ENCODE data around the gene THRAP3.

Gene THRAP3

GRCh38 chr1:36342426-36343185 is 118.4 kb downstream of the THRAP3 start:
- no peak overlapping the region for H3K4me3 ChIP-seq (ENCODE audit: low read depth, low read length)
- TF ChIP-seq CTCF (IDR thresholded peaks at IDR 0.05; ENCODE audit: borderline replicate concordance, insufficient read depth, low read depth, low read length) = peak; percentile 82

GRCh38 chr1:36343651-36344394 is 119.6 kb downstream of the THRAP3 start:
- no peak for TF ChIP-seq CTCF (IDR thresholded peaks at IDR 0.05; ENCODE audit: borderline replicate concordance, insufficient read depth, low read depth, low read length)

GRCh38 chr1:36344395-36344680 is 120.1 kb downstream of the THRAP3 start:
- TF ChIP-seq CTCF (IDR thresholded peaks at IDR 0.05; ENCODE audit: borderline replicate concordance, insufficient read depth, low read depth, low read length) = no peak
- H3K4me3 ChIP-seq (ENCODE audit: low read depth, low read length) = no peak overlapping the region

More at GRCh38 chr1:36343651-36344394, 119.6 kb downstream of the THRAP3 start:
- no peak overlapping the region for H3K4me3 ChIP-seq (ENCODE audit: low read depth, low read length)

GRCh38 chr1:36345353-36345752 is 121.1 kb downstream of the THRAP3 start:
- TF ChIP-seq CTCF (IDR thresholded peaks at IDR 0.05; ENCODE audit: borderline replicate concordance, insufficient read depth, low read depth, low read length) = no peak
- no peak overlapping the region for H3K4me3 ChIP-seq (ENCODE audit: low read depth, low read length)

GRCh38 chr1:36346741-36347370 is 122.6 kb downstream of the THRAP3 start:
- no peak for TF ChIP-seq CTCF (IDR thresholded peaks at IDR 0.05; ENCODE audit: borderline replicate concordance, insufficient read depth, low read depth, low read length)
- no peak overlapping the region for H3K4me3 ChIP-seq (ENCODE audit: low read depth, low read length)

- TF ChIP-seq CTCF (IDR thresholded peaks at IDR 0.05; ENCODE audit: borderline replicate concordance, insufficient read depth, low read depth, low read length) = no peak
- H3K4me3 ChIP-seq (ENCODE audit: low read depth, low read length) = no peak overlapping the region
Measured at GRCh38 chr1:36349241-36349671, 125.0 kb downstream of the THRAP3 start.

Data from GM12875 (cell line).